Measurements from ENCODE around the gene PPP1R12B. TPM values are rescaled to one million over a fixed set of nuclear protein-coding genes. Genes with fewer than 3 reads are reported as not detected.

The PPP1R12B gene, protein sequence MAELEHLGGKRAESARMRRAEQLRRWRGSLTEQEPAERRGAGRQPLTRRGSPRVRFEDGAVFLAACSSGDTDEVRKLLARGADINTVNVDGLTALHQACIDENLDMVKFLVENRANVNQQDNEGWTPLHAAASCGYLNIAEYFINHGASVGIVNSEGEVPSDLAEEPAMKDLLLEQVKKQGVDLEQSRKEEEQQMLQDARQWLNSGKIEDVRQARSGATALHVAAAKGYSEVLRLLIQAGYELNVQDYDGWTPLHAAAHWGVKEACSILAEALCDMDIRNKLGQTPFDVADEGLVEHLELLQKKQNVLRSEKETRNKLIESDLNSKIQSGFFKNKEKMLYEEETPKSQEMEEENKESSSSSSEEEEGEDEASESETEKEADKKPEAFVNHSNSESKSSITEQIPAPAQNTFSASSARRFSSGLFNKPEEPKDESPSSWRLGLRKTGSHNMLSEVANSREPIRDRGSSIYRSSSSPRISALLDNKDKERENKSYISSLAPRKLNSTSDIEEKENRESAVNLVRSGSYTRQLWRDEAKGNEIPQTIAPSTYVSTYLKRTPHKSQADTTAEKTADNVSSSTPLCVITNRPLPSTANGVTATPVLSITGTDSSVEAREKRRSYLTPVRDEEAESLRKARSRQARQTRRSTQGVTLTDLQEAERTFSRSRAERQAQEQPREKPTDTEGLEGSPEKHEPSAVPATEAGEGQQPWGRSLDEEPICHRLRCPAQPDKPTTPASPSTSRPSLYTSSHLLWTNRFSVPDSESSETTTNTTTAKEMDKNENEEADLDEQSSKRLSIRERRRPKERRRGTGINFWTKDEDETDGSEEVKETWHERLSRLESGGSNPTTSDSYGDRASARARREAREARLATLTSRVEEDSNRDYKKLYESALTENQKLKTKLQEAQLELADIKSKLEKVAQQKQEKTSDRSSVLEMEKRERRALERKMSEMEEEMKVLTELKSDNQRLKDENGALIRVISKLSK
- total RNA-seq = 404 TPM

DNA sequence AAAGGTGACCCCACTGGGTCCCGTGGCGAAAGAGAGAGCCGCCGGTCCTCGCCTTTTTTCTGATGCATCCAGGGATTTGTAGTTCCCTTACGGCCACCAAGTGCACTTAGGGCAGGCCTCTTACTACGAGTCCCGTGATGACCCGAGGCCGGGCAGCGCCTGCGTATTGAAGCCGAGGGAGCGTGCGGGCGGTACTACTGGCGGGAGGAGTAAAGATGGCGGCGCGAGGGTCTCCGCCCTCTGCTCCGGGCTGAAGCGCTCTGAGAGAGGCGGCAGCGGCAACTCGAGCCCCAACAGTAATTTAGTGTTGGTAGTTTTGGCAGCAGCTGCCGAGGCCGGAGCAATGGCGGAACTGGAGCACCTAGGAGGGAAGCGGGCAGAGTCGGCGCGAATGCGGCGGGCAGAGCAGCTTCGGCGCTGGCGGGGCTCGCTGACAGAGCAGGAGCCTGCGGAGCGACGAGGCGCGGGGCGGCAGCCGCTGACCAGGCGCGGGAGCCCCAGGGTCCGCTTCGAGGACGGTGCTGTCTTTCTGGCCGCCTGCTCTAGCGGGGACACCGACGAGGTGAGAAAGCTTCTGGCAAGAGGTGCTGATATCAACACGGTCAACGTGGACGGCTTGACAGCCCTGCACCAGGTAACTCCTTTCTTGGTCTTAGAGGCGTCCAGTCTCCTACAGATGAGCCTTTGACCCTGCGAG, at the start of gene PPP1R12B:
Gene PPP1R12B, plus strand, starts transcription at position 191 of the 697 bp plus-strand sequence. Its CDS starts 153 bp downstream, at position 344.
- peak within 1 kb of the TSS; percentile 82 to 87 for H3K27ac ChIP-seq
- peaks cover 0 to 4% of the 10 kb centered on the region in 2 donors for H3K4me1 ChIP-seq
- TF ChIP-seq, protein P1, sequence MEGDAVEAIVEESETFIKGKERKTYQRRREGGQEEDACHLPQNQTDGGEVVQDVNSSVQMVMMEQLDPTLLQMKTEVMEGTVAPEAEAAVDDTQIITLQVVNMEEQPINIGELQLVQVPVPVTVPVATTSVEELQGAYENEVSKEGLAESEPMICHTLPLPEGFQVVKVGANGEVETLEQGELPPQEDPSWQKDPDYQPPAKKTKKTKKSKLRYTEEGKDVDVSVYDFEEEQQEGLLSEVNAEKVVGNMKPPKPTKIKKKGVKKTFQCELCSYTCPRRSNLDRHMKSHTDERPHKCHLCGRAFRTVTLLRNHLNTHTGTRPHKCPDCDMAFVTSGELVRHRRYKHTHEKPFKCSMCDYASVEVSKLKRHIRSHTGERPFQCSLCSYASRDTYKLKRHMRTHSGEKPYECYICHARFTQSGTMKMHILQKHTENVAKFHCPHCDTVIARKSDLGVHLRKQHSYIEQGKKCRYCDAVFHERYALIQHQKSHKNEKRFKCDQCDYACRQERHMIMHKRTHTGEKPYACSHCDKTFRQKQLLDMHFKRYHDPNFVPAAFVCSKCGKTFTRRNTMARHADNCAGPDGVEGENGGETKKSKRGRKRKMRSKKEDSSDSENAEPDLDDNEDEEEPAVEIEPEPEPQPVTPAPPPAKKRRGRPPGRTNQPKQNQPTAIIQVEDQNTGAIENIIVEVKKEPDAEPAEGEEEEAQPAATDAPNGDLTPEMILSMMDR (IDR thresholded peaks at IDR 0.05) = no peak
- H3K9me3 ChIP-seq = no peaks in the 10 kb centered on the region
- intact Hi-C loops (cut with DNase I) = loop anchor here (10.0 kb wide), 1 partner anchor 246 kb away; no protein-coding TSS in a partner anchor
- peak within 1 kb of the TSS; percentile 90 to 99 for H3K4me3 ChIP-seq
- DNase-seq (ENCODE audit: low spot score in 2 of 2) = peak; percentile 94 to 99
- H3K27me3 ChIP-seq = no peaks in the 10 kb centered on the region
- no peaks in the 10 kb centered on the region for H3K36me3 ChIP-seq

DNA sequence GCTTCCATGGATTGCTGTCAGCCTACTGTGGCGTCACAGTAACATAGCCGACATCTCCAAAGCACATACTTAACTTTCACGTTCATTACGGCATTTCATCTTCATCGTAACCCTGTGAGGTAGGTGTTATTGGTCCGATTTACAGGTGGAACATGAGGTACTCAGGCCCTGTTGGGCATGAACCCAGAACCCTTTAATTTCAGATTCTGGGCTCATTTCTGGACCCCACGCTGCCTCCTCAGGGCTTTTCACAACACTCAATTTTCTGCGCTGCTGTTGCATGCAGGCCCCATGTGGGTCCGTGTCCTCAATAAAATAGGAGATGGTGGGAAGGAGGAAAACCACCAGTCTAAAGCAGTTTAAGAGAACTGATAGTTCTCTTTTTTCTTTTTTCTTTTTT, 46.3 kb upstream of the PPP1R12B start:
- Histone ChIP-seq H3K4me1 (peaks cover 3 to 16% of the 10 kb centered on the region in 2 donors), H3K36me3 (peaks cover 37 to 54% of the 10 kb centered on the region in 2 donors)
- TF ChIP-seq, protein P1 (IDR thresholded peaks at IDR 0.05) = no peak

DNA sequence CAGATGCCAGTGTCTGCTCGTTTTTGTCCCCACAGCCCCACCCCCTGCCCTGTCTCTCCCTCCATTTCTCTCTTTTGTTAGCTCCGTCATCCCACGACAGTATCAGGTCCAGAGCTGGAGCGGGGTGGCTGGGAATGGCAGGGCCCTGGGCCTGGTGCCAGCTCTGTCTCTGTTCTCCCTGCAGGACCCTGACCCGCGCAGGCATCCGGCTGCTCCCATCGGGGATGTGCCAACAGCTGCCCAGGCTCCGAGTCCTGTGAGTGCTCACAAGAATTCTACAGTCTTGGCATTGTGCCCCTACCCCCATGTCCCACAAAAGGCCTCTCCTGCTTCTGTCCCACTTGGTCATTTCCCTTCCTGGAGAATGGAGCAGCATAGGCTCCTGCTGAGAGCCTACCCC, 44.1 kb upstream of the PPP1R12B start:
- intact Hi-C loops (cut with DNase I) = no loop called here
- no peaks in the 10 kb centered on the region for H3K9me3 ChIP-seq
- TF ChIP-seq, protein P1 (IDR thresholded peaks at IDR 0.05) = no peak
- peak overlapping the region; percentile 39 to 76 for H3K27ac ChIP-seq
- peaks cover 42 to 63% of the 10 kb centered on the region in 2 donors for H3K36me3 ChIP-seq
- DNase-seq (ENCODE audit: low spot score in 2 of 2) = peak in 1 of 2 donors; percentile 74
- no peak overlapping the region for H3K4me3 ChIP-seq
- H3K4me1 ChIP-seq = peaks cover 3 to 16% of the 10 kb centered on the region in 2 donors
- no peaks in the 10 kb centered on the region for H3K27me3 ChIP-seq

More for the DNA sequence above, 46.3 kb upstream of the PPP1R12B start:
- no peaks in the 10 kb centered on the region for H3K27me3 ChIP-seq
- no peaks in the 10 kb centered on the region for H3K9me3 ChIP-seq
- H3K27ac ChIP-seq = no peak overlapping the region
- intact Hi-C loops (cut with DNase I) = no loop called here
- no peak overlapping the region for H3K4me3 ChIP-seq
- DNase-seq (ENCODE audit: low spot score in 2 of 2) = no peak

DNA sequence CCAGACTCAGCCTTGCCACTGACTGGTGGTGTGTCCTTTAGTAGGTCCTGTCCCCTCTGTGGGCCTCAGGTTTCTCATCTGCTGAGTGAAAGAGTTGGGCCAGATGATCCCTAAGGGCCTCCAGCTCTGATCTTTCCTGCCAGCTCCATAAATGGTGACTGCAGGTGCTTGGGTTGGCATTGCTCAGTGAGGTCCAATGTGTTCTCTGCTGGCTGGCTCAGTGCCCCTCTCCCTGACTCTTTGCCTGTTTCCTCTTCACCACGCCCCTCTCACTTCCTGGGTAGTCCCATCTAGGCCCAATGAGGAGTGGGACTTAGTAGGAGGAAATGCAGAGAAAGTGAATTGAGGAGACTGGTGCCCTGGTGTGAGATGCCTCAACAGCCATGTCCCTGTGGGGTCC, 43.3 kb upstream of the PPP1R12B start:
- DNase-seq (ENCODE audit: low spot score in 2 of 2) = no peak
- H3K4me3 ChIP-seq = no peak overlapping the region
- intact Hi-C loops (cut with DNase I) = no loop called here
- no peaks in the 10 kb centered on the region for H3K27me3 ChIP-seq
- H3K9me3 ChIP-seq = no peaks in the 10 kb centered on the region
- H3K4me1 ChIP-seq = peaks cover 3 to 16% of the 10 kb centered on the region in 2 donors
- TF ChIP-seq, protein P1 (IDR thresholded peaks at IDR 0.05) = no peak
- peak overlapping the region; percentile 39 to 76 for H3K27ac ChIP-seq
- peaks cover 35 to 59% of the 10 kb centered on the region in 2 donors for H3K36me3 ChIP-seq
